ENCODE results near the gene KDM5A.
"Not testable (repeated sequence)": the region's sequence is repeated elsewhere in the genome, so short reads cannot be mapped to it uniquely, and the experiment has no call there.

Gene KDM5A

GRCh38 chr12:332581-333205 is 56.4 kb downstream of the KDM5A start:
- DNase-seq (ENCODE audit: low read depth in 2 of 2): no peak

GRCh38 chr12:331287-331686 is 57.8 kb downstream of the KDM5A start:
- DNase-seq (ENCODE audit: low read depth in 2 of 2): no peak

DNA sequence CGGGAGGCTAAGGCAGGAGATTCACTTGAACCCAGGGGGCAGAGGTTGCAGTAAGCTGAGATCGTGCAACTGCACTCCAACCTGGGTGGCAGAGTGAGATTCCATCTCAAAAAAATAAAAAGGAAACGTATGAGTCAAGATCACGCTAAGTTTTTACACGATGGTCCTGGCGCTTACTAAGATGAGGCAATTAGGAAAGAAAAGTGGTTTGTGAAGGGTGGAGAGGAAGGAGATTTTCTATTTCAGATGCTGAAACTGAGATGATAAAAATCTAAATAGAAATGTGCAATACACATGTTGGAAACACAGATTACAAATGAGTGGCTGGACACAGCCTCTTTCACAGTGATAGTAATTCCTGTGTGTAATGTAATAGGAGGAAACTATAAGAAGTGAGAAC is 63.2 kb downstream of the KDM5A start:
- DNase-seq (ENCODE audit: low read depth in 2 of 2): no peak

DNA sequence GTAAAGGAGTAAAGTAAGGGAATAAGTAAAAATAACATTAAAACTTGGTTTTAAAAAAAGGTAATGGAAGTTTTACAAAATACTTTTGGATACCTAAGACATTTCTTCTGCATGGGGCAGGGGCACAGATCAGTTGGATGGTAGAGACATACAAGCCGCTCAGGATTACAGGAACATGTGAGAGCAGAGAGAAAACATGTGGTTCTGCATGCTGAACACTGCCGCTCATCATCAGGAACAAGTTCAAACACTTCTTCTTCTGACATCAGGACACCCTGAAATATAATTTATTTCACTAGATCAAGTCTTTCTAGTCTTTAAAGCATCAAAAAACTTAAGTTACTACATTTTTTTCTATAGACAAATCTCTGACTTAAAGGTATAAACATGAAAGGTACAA is 65.6 kb downstream of the KDM5A start:
- DNase-seq (ENCODE audit: low read depth in 2 of 2): no peak

- DNase-seq (ENCODE audit: low read depth in 2 of 2): no peak
Measured at GRCh38 chr12:321606-322326, 67.4 kb downstream of the KDM5A start.

DNA sequence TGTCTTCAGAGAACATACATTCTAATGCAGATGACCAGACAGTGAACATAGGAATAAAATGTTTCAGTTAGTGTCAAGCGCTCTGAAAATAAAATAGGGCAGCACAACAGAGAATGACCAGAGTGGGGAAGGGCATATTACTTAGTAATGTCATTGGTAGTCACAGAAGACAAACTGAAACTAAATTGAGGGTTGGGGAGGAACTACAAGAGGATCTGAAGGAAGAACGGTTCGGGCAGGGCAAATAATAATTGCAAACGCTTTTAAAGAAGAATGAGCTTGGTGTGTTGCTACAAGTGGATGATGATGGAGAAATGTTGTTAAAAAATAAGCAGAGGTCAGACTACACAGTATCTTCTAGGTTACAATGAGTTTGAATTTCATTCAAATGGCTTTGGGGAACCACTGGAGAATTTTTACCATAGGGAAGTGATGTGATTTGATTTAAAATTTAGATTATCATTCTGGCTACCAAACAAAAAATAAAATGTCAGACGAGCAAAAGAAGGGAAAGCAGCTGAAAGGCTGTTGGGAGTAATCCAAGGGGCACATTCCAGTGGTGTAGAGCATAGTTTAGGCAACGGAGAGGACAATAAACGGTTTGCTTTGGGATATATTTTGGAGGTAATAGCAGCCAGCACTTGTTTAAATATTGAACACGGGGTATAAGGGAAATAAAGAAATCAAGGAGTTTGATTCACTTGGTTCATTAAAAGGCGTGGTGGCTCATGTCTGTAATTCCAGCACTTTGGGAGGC is 70.2 kb downstream of the KDM5A start:
- DNase-seq (ENCODE audit: low read depth in 2 of 2): no peak

DNA sequence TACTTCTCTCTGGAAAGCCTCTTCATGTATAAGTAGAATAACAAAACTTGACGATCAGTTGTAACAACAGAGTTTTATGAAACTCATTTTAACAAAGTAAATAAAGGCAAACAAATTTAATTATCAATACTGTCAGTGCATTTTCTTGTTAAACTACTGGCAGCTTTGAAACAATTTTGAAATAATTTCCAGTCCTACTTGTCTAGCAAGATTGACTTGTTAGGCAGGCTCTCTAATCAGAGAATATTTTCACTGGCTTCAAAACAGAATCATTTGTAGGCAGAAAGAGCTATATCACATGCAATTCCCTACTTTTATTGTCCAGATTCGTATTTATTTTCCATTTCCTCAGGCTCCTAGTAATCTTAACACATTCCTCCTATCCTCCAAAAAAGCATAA is 80.6 kb downstream of the KDM5A start:
- DNase-seq (ENCODE audit: low read depth in 2 of 2): no peak

DNA sequence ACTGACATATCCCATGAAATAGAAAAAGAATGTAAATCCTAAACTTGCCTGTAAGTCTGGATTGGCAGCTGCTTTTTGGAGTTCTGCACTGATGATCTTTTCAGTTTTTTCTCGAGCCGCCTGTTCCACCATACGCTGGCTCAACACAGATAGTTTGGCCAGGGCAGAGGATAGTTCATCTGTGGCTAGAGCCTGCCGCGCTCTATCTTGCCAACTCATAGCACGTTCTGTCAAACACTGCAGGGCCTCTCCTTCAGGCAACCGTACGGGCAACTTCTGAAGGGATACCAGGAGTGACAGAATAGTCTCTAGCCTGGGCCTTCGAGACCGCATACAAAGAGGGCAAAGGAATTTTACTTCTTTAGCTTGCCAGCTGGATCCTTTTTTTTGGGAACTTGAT is 81.7 kb downstream of the KDM5A start:
- no peak for DNase-seq (ENCODE audit: low read depth in 2 of 2)

- DNase-seq (ENCODE audit: low read depth in 2 of 2): no peak
Measured at GRCh38 chr12:304805-305204, 84.3 kb downstream of the KDM5A start.

DNA sequence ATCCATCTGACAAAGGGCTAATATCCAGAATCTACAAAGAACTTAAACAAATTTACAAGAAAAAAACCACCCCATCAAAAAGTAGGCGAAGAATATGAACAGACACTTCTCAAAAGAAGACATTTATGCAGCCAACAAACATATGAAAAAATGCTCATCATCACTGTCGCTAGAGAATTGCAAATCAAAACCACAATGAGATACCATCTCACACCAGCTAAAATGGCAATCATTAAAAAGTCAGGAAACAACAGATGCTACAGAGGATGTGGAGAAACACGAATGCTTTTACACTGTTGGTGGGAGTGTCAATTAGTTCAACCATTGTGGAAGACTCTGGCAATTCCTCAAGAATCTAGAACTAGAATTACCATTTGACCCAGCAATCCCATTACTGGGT is 86.4 kb downstream of the KDM5A start:
- DNase-seq (ENCODE audit: low read depth in 2 of 2): not testable (repeated sequence)

- not testable (repeated sequence) for DNase-seq (ENCODE audit: low read depth in 2 of 2)
Measured at GRCh38 chr12:300166-300565, 89.0 kb downstream of the KDM5A start.

DNA sequence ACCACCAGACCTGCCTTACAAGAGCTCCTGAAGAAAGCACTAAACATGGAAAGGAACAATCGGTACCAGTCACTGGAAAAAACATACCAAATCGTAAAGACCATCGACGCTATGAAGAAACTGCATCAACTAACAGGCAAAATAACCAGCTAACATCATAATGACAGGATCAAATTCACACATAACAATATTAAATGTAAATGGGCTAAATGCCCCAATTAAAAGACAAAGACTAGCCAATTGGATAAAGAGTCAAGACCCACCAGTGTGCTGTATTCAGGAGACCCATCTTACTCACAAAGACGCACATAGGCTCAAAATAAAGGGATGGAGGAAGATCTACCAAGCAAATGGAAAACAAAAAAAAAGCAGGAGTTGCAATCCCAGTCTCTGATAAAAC is 89.6 kb downstream of the KDM5A start:
- DNase-seq (ENCODE audit: low read depth in 2 of 2): not testable (repeated sequence)

- not testable (repeated sequence) for DNase-seq (ENCODE audit: low read depth in 2 of 2)
Measured at GRCh38 chr12:298059-298458, 91.1 kb downstream of the KDM5A start.

- DNase-seq (ENCODE audit: low read depth in 2 of 2): no peak
Measured at GRCh38 chr12:295132-295531, 94.0 kb downstream of the KDM5A start.

DNA sequence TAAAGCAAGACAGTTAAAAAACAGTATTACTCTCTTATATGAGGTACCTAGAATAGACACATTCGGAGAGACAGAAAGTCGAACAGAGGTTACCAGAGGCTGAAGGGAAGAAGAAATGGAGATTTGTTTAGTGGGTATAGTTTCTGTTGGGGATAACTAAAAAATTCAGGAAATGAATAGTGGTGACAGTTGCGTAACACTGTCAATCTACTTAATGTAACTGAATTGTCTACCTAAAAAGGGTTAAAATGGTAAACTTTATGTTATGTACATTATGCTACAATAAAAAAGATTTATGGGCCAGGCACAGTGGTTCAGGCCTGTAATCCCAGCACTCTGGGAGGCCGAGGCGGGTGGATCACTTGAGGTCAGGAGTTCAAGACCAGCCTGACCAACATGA is 95.9 kb downstream of the KDM5A start:
- DNase-seq (ENCODE audit: low read depth in 2 of 2): no peak

DNA sequence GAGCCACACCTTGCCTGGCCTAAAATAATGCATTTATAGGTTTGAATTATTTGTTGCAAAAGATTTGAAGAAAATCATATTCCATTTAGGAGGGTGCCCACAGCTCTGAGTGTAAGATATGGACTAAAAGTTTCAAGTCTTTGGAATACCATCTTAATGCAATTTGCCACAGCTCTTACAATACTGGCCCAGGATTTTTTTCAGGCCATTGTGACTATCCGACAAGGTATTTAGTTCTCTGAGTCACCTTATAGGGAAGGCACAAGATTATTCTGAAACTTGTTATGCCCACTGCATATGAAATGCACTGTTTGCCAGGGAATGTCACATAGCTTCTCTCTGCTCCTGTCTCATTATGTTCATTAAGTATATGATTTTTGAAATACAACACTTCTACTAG is 96.9 kb downstream of the KDM5A start:
- no peak for DNase-seq (ENCODE audit: low read depth in 2 of 2)

DNA sequence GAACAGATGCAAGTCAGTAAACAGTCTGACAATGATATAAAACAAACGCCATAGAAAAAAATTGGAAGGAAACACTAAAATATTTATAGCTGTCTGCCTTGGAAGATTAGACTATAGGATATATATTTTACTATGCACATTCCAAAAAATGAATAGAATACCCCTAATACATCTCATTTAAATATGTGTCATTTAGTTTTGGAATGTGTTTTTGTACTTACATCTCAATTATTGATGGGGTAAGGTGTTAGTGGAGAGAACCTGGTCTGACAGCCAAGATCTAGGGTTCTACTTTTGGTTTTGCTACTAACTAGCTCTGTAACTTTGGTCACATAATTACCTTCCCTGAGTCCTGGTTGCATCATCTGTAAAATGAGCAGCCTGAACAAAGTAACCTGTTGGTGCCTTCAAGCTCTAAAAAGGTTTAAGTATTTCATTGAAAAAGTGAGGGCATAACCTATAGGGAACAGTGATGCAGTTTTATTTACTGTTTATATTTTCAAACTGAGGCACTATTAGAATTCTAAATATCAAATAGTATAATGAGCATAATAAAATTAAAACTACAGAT is 97.9 kb downstream of the KDM5A start:
- no peak for DNase-seq (ENCODE audit: low read depth in 2 of 2)

DNA sequence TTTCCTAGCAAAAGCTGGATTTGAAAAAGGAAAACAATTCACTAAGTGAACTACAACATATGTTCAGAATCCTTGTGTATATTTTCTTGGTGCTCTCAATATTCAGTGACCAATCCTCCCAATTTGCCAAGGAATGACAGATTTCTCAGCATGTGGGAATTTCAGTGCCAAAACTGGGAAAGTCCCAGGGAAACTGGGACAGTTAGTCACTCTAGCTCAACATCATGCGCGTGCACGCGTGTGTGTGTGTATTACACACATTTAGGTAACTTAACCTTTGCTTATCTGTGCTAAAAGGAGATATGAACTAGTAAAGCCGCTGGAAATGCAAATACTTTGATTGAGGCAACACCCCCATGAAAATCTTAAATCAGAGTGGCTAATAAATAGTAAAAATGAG is 100.4 kb downstream of the KDM5A start:
- DNase-seq (ENCODE audit: low read depth in 2 of 2): peak in 1 of 2 experiments; percentile 4

GRCh38 chr12:286531-287300 is 102.4 kb downstream of the KDM5A start:
- DNase-seq (ENCODE audit: low read depth in 2 of 2): no peak

DNA sequence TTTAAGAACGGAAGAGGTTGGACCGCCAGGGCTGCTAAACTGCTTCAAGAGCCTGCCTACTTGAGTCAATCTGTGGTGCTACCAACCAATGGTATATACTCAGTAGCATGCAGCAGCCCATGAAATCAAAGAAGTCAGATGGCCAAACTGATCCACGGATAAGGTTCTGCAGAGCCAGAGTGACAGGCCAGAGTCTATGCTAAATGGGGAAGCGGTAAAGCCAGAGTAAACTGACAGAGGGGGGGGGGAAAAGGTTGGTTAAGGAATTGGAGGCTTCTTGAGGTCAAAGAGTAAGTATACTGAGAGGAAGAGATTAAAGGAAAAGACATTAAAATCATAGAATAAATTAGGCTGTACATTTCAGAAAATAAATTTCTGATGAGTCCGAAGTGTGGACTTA is 111.1 kb downstream of the KDM5A start:
- no peak for DNase-seq (ENCODE audit: low read depth in 2 of 2)

DNA sequence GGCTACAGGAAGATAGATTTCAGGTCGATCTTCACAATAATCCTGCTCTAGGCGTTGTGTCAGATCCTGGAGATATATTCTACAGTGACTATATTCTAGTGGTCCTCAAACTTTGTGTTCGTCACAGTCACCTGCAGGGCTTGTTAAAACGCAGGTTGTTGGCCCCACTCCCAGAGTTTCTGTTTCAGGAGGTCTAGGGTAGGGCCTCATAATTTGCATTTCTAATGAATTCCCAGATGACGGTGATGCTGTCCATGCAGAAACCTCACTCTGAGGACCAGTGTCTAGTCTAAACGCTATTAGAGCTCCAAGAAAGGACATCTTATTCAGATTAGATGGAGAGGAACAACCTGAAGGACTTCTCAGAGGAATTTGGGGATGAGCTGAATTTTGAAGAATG is 113.3 kb downstream of the KDM5A start:
- no peak for DNase-seq (ENCODE audit: low read depth in 2 of 2)

GRCh38 chr12:273382-273781 is 115.7 kb downstream of the KDM5A start:
- DNase-seq (ENCODE audit: low read depth in 2 of 2): no peak
